Measurements from ENCODE around the gene CCDC12. TPM values are rescaled to one million over a fixed set of nuclear protein-coding genes. Genes with fewer than 3 reads are reported as not detected.
A peak's percentile ranks its signal among the peaks of the same experiment; 100 is the strongest.

Gene CCDC12
- total RNA-seq, 1 donor from 2014 or later = 64.3 TPM

DNA sequence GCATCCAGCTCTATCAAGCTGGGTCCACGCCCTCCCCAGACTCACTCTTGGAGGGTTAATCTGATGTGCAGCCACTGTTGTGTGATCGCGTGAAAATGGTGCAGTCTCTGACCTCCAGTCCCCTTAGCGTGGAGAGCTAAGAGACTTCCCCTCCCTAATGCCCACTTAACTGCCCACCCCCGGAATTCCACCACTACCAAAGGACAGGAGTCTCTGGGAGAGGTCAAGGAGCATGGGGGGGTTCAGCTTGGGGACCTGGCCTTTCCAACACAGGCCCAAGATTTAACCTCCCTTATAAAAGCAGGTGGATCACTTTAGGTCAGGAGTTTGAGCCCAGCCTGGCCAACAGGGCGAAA lies 48.8 kb downstream of the CCDC12 start:
- H3K27me3 Mint-ChIP-seq = no peaks in the 10 kb centered on the region
- TF ChIP-seq, protein P1, sequence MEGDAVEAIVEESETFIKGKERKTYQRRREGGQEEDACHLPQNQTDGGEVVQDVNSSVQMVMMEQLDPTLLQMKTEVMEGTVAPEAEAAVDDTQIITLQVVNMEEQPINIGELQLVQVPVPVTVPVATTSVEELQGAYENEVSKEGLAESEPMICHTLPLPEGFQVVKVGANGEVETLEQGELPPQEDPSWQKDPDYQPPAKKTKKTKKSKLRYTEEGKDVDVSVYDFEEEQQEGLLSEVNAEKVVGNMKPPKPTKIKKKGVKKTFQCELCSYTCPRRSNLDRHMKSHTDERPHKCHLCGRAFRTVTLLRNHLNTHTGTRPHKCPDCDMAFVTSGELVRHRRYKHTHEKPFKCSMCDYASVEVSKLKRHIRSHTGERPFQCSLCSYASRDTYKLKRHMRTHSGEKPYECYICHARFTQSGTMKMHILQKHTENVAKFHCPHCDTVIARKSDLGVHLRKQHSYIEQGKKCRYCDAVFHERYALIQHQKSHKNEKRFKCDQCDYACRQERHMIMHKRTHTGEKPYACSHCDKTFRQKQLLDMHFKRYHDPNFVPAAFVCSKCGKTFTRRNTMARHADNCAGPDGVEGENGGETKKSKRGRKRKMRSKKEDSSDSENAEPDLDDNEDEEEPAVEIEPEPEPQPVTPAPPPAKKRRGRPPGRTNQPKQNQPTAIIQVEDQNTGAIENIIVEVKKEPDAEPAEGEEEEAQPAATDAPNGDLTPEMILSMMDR (IDR thresholded peaks at IDR 0.05; ENCODE audit: unreplicated experiment) = no peak
- no peak overlapping the region for H3K4me3 Mint-ChIP-seq (ENCODE audit: low read depth)
- DNase-seq (ENCODE audit: low spot score, unreplicated experiment) = no peak
- peaks cover 4% of the 10 kb centered on the region for H3K9me3 Mint-ChIP-seq (ENCODE audit: low read depth)
- no peak overlapping the region for H3K27ac Mint-ChIP-seq
- peaks cover 21% of the 10 kb centered on the region for H3K4me1 Mint-ChIP-seq (ENCODE audit: low read depth)
- peaks cover 19% of the 10 kb centered on the region for H3K36me3 Mint-ChIP-seq (ENCODE audit: insufficient read depth)

DNA sequence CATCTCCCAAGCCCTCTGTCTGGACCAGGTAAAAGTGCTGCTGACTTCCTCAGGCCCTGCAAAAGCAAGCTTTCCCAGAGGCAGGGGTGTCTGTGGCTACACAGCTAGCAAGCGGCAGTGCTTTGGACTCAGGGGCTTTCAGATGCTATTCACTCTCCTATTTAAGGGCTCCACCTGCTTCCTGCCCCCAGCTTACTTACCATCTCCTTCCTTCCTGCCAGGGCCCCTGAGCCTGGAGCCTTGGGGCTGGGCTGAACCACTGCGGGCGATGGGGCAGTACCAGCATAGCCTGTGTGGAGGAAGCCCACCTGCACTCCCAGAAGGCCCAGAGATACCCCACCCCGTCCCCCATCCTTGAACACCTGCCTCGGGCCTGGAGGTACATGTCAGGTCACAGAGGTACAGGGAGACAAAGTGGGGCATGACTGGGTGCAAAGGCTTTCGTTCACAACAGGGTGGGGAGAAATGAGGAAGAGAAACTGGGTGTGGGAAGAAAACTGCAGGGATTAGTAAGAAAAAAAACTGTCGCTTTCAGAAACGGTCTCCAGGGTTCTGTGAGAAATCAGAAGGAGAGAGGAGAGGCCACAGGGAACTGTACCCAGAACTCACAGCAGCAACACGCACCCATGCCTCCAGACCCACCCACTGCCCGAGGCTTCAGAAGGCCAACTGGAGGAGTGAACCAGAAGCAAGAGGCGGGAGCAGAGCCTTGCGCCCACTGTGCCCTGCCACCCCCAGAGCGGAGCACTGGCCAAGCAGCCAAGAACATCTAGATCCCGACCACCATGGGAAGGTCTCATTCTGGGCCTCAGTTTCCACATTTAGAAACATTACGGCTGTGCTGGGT lies 49.5 kb downstream of the CCDC12 start:
- peak overlapping the region; percentile 51 for H3K27ac Mint-ChIP-seq
- peaks cover 4% of the 10 kb centered on the region for H3K9me3 Mint-ChIP-seq (ENCODE audit: low read depth)
- TF ChIP-seq, protein P1 (IDR thresholded peaks at IDR 0.05; ENCODE audit: unreplicated experiment) = no peak
- peaks cover 16% of the 10 kb centered on the region for H3K4me1 Mint-ChIP-seq (ENCODE audit: low read depth)
- no peak for DNase-seq (ENCODE audit: low spot score, unreplicated experiment)
- peaks cover 19% of the 10 kb centered on the region for H3K36me3 Mint-ChIP-seq (ENCODE audit: insufficient read depth)
- H3K4me3 Mint-ChIP-seq (ENCODE audit: low read depth) = no peak overlapping the region
- no peaks in the 10 kb centered on the region for H3K27me3 Mint-ChIP-seq

DNA sequence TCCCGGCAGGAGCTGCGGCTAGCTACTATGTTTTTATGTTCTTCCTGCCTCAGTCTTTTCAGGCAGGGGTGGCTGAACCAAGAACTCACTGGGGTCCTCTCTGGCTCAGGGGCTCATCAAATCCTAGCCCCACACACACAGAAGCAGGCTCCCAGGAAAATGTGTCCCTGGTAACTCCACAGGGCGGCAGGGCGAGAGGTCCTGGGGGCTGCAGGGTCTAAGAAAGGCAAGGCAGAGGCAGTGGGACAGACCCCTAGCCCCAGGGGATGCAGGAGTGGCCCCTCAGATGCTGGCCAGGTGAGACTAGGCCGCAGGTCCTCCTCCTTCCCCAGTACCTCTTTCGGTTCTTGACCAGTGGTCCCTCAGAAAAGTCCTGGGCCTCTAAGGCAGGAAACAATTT lies 50.1 kb downstream of the CCDC12 start:
- TF ChIP-seq, protein P1 (IDR thresholded peaks at IDR 0.05; ENCODE audit: unreplicated experiment) = no peak
- peaks cover 19% of the 10 kb centered on the region for H3K36me3 Mint-ChIP-seq (ENCODE audit: insufficient read depth)
- no peak overlapping the region for H3K4me3 Mint-ChIP-seq (ENCODE audit: low read depth)
- peaks cover 4% of the 10 kb centered on the region for H3K9me3 Mint-ChIP-seq (ENCODE audit: low read depth)
- H3K4me1 Mint-ChIP-seq (ENCODE audit: low read depth) = peaks cover 10% of the 10 kb centered on the region
- no peaks in the 10 kb centered on the region for H3K27me3 Mint-ChIP-seq
- DNase-seq (ENCODE audit: low spot score, unreplicated experiment) = no peak
- peak overlapping the region; percentile 74 for H3K27ac Mint-ChIP-seq

DNA sequence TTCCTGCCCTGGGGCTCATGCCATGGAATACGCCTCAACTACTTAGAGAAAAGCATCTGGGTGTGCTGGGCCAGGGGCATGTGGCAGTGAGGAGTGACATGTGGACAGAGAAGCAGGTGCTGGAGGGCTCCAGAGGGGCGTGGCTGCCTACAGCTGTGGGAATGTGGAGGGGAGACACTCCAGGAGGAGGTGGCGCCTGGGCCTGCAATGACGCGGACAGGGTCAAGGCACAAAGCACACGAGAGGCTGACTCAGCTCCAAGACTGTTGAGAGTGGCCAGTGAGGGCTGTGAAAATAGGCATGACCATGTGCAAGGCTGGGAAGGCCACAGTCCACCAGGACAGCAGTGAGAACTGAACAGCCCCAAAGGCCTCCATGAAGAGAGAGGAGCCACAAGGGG lies 50.5 kb downstream of the CCDC12 start:
- Mint-ChIP-seq H3K4me3 (ENCODE audit: low read depth) (no peak overlapping the region), H3K4me1 (ENCODE audit: low read depth) (peaks cover 7% of the 10 kb centered on the region), H3K27ac (peak overlapping the region; percentile 74), H3K36me3 (ENCODE audit: insufficient read depth) (peaks cover 19% of the 10 kb centered on the region), H3K27me3 (no peaks in the 10 kb centered on the region), H3K9me3 (ENCODE audit: low read depth) (peaks cover 4% of the 10 kb centered on the region)
- DNase-seq (ENCODE audit: low spot score, unreplicated experiment) = no peak
- TF ChIP-seq, protein P1 (IDR thresholded peaks at IDR 0.05; ENCODE audit: unreplicated experiment) = no peak

- peaks cover 2% of the 10 kb centered on the region for H3K4me1 Mint-ChIP-seq (ENCODE audit: low read depth)
- DNase-seq (ENCODE audit: low spot score, unreplicated experiment) = no peak
- no peak overlapping the region for H3K27ac Mint-ChIP-seq
- H3K4me3 Mint-ChIP-seq (ENCODE audit: low read depth) = no peak overlapping the region
- TF ChIP-seq, protein P1 (IDR thresholded peaks at IDR 0.05; ENCODE audit: unreplicated experiment) = no peak
- H3K36me3 Mint-ChIP-seq (ENCODE audit: insufficient read depth) = peaks cover 19% of the 10 kb centered on the region
- peaks cover 4% of the 10 kb centered on the region for H3K9me3 Mint-ChIP-seq (ENCODE audit: low read depth)
- no peaks in the 10 kb centered on the region for H3K27me3 Mint-ChIP-seq
Measured at GRCh38 chr3:46925585-46925934, 51.0 kb downstream of the CCDC12 start.

All from progenitor cell of endocrine pancreas (in vitro differentiated cells).